Measurements from ENCODE around the gene C14orf39.
"Not testable (repeated sequence)": the region's sequence is repeated elsewhere in the genome, so short reads cannot be mapped to it uniquely, and the experiment has no call there.

C14orf39 gene

DNA sequence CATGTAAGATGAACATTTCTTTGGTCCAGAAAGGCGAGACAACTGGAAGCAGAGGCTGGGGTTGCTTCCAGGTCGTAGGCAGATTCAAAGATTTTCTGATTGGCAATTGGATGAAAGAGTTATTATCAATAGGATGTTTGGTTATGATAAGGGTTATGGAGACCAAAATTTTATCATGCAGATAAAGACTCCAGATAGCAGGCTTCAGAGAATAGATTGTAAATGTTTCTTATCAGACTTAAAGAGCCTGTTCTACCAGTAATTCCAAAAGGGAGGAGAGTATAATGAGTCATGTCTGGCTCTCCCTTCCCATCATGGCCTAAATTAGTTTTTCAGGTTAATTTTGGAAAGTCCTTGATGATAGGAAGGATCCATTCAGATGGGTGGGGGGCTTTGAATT lies 55.6 kb downstream of the C14orf39 start:
- H3K36me3 ChIP-seq (ENCODE audit: insufficient read depth, low read length), result no peaks in the 10 kb centered on the region
- H3K4me3 ChIP-seq (ENCODE audit: low read length, poor library complexity, severe bottlenecking), result no peak overlapping the region
- no peaks in the 10 kb centered on the region for H3K79me2 ChIP-seq (ENCODE audit: insufficient read depth, low read length)
- no peaks in the 10 kb centered on the region for H3K27me3 ChIP-seq (ENCODE audit: insufficient read depth, low read length, poor library complexity, severe bottlenecking)
- H3K4me2 ChIP-seq (ENCODE audit: low read depth, low read length, poor library complexity, severe bottlenecking), result no peak overlapping the region
- no peaks in the 10 kb centered on the region for H3K9me3 ChIP-seq (ENCODE audit: insufficient read depth, low read depth, low read length)
- H3K9ac ChIP-seq (ENCODE audit: low read depth, low read length, poor library complexity, severe bottlenecking), result no peak overlapping the region
- no peaks in the 10 kb centered on the region for H3K4me1 ChIP-seq (ENCODE audit: insufficient read depth, low read length, poor library complexity, severe bottlenecking)
- no peak overlapping the region for H2AFZ ChIP-seq (ENCODE audit: low read length)
- H3F3A ChIP-seq (ENCODE audit: low read depth), result no peaks in the 10 kb centered on the region
- no peaks in the 10 kb centered on the region for H3K9me2 ChIP-seq (replicated peaks; ENCODE audit: low read depth, low read length)
- TF ChIP-seq, protein P1, sequence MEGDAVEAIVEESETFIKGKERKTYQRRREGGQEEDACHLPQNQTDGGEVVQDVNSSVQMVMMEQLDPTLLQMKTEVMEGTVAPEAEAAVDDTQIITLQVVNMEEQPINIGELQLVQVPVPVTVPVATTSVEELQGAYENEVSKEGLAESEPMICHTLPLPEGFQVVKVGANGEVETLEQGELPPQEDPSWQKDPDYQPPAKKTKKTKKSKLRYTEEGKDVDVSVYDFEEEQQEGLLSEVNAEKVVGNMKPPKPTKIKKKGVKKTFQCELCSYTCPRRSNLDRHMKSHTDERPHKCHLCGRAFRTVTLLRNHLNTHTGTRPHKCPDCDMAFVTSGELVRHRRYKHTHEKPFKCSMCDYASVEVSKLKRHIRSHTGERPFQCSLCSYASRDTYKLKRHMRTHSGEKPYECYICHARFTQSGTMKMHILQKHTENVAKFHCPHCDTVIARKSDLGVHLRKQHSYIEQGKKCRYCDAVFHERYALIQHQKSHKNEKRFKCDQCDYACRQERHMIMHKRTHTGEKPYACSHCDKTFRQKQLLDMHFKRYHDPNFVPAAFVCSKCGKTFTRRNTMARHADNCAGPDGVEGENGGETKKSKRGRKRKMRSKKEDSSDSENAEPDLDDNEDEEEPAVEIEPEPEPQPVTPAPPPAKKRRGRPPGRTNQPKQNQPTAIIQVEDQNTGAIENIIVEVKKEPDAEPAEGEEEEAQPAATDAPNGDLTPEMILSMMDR (conservative IDR thresholded peaks at IDR 0.05; ENCODE audit: low read length), result no peak
- TF ChIP-seq EZH2phosphoT487 (IDR thresholded peaks at IDR 0.05; ENCODE audit: borderline replicate concordance), result no peak
- no peaks in the 10 kb centered on the region for H4K20me1 ChIP-seq (ENCODE audit: insufficient read depth, low read length, poor library complexity, severe bottlenecking)

- no peak overlapping the region for H3K9ac ChIP-seq (ENCODE audit: low read depth, low read length, poor library complexity, severe bottlenecking)
- H3K9me3 ChIP-seq (ENCODE audit: insufficient read depth, low read depth, low read length), result no peaks in the 10 kb centered on the region
- H3K27me3 ChIP-seq (ENCODE audit: insufficient read depth, low read length, poor library complexity, severe bottlenecking), result no peaks in the 10 kb centered on the region
- no peaks in the 10 kb centered on the region for H3K79me2 ChIP-seq (ENCODE audit: insufficient read depth, low read length)
- H3K36me3 ChIP-seq (ENCODE audit: insufficient read depth, low read length), result no peaks in the 10 kb centered on the region
- H3K4me3 ChIP-seq (ENCODE audit: low read length, poor library complexity, severe bottlenecking), result no peak overlapping the region
- H3K9me2 ChIP-seq (replicated peaks; ENCODE audit: low read depth, low read length), result no peaks in the 10 kb centered on the region
- H2AFZ ChIP-seq (ENCODE audit: low read length), result no peak overlapping the region
- no peak for TF ChIP-seq EZH2phosphoT487 (IDR thresholded peaks at IDR 0.05; ENCODE audit: borderline replicate concordance)
- TF ChIP-seq, protein P1 (conservative IDR thresholded peaks at IDR 0.05; ENCODE audit: low read length), result no peak
- H3K4me2 ChIP-seq (ENCODE audit: low read depth, low read length, poor library complexity, severe bottlenecking), result no peak overlapping the region
- H3K4me1 ChIP-seq (ENCODE audit: insufficient read depth, low read length, poor library complexity, severe bottlenecking), result no peaks in the 10 kb centered on the region
- no peaks in the 10 kb centered on the region for H3F3A ChIP-seq (ENCODE audit: low read depth)
- H4K20me1 ChIP-seq (ENCODE audit: insufficient read depth, low read length, poor library complexity, severe bottlenecking), result no peaks in the 10 kb centered on the region
Measured at GRCh38 chr14:60420050-60420449, 65.8 kb downstream of the C14orf39 start.

- not testable (repeated sequence) for H4K20me1 ChIP-seq (ENCODE audit: insufficient read depth, low read length, poor library complexity, severe bottlenecking); H3F3A ChIP-seq (ENCODE audit: low read depth); H3K79me2 ChIP-seq (ENCODE audit: insufficient read depth, low read length); H3K9me3 ChIP-seq (ENCODE audit: insufficient read depth, low read depth, low read length); H3K9me2 ChIP-seq (replicated peaks; ENCODE audit: low read depth, low read length); H3K9ac ChIP-seq (ENCODE audit: low read depth, low read length, poor library complexity, severe bottlenecking); H3K4me3 ChIP-seq (ENCODE audit: low read length, poor library complexity, severe bottlenecking); H3K27me3 ChIP-seq (ENCODE audit: insufficient read depth, low read length, poor library complexity, severe bottlenecking); H2AFZ ChIP-seq (ENCODE audit: low read length); H3K4me2 ChIP-seq (ENCODE audit: low read depth, low read length, poor library complexity, severe bottlenecking); H3K36me3 ChIP-seq (ENCODE audit: insufficient read depth, low read length); H3K4me1 ChIP-seq (ENCODE audit: insufficient read depth, low read length, poor library complexity, severe bottlenecking)
Measured at GRCh38 chr14:60397550-60397949, 88.3 kb downstream of the C14orf39 start.

DNA sequence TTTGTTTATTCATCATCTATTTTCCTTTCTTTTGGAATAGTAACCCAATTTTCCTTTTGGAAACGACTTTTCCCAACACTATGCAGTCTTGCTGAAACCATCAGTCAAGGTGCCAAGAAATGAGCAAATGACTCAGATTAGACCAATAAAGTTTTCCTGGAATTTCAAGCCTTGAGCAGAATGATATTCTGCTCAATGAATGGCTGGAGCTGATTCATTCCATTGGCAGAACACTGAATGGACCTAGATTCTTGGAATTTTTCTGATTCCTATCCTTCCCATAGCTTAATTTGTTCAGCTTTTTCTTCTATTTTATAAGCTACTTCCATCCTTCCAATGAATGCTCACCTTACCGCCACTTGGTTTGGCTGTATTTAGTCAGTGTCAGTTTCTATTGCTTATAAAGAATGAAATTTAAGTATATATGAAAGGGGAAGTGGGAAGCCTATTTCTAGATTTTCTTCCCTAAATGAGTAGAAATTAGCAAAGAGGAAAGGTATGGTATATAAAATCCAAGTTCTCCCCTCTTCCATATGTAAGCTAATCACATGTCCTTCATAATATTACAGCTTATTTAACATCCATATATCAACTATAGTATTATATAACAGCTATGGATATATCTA lies 89.0 kb downstream of the C14orf39 start:
- Histone ChIP-seq H3K9ac (ENCODE audit: low read depth, low read length, poor library complexity, severe bottlenecking) (no peak overlapping the region), H3K36me3 (ENCODE audit: insufficient read depth, low read length) (no peaks in the 10 kb centered on the region), H3K4me3 (ENCODE audit: low read length, poor library complexity, severe bottlenecking) (no peak overlapping the region), H3K4me1 (ENCODE audit: insufficient read depth, low read length, poor library complexity, severe bottlenecking) (no peaks in the 10 kb centered on the region), H3K27me3 (ENCODE audit: insufficient read depth, low read length, poor library complexity, severe bottlenecking) (no peaks in the 10 kb centered on the region), H3K9me2 (replicated peaks; ENCODE audit: low read depth, low read length) (no peaks in the 10 kb centered on the region), H3K4me2 (ENCODE audit: low read depth, low read length, poor library complexity, severe bottlenecking) (no peak overlapping the region), H3K79me2 (ENCODE audit: insufficient read depth, low read length) (no peaks in the 10 kb centered on the region), H3F3A (ENCODE audit: low read depth) (no peaks in the 10 kb centered on the region), H4K20me1 (ENCODE audit: insufficient read depth, low read length, poor library complexity, severe bottlenecking) (no peaks in the 10 kb centered on the region), H2AFZ (ENCODE audit: low read length) (no peak overlapping the region), H3K9me3 (ENCODE audit: insufficient read depth, low read depth, low read length) (no peaks in the 10 kb centered on the region)
- no peak for TF ChIP-seq EZH2phosphoT487 (IDR thresholded peaks at IDR 0.05; ENCODE audit: borderline replicate concordance)
- TF ChIP-seq, protein P1 (conservative IDR thresholded peaks at IDR 0.05; ENCODE audit: low read length), result no peak

All from Loucy (cell line).